WTC11 (cell line): ENCODE results near the gene GPR65. TPM values are rescaled to one million over a fixed set of nuclear protein-coding genes. Genes with fewer than 3 reads are reported as not detected.

ENCODE experiments used
- ATAC-seq: fragments of 200-7000 bp; cut with Tn5 transposase; 2 replicates; pipeline ENCODE4 v1.10.0; 2021; ENCODE audit warnings: mild to moderate bottlenecking, moderate library complexity
- CTCF ChIA-PET: fragments of 300-600 bp; sonication (Branson Sonifier 250); formaldehyde crosslinking; loops from one replicate; lab custom pipeline; 2021; ENCODE audit warnings: antibody characterized with exemption; lab: Charles Lee
- POLR2A ChIA-PET: fragments of 350-600 bp; sonication (Branson Sonifier 250); formaldehyde crosslinking; loops from one replicate; lab custom pipeline; 2021; ENCODE audit warnings: antibody characterized with exemption; lab: Charles Lee
- DNase-seq: peaks from one replicate; pipeline ENCODE4 v3.0.0; 2021; ENCODE audit warnings: low spot score
- H3K27ac Mint-ChIP-seq: 2 replicates; pipeline ENCODE4 v1.8.0; 2021; ENCODE audit warnings: mixed read lengths
- H3K27me3 Mint-ChIP-seq: 2 replicates; pipeline ENCODE4 v1.8.0; 2021; ENCODE audit warnings: low read depth, mild to moderate bottlenecking, moderate library complexity, mixed read lengths
- H3K36me3 Mint-ChIP-seq: 2 replicates; pipeline ENCODE4 v1.8.0; 2021; ENCODE audit warnings: mixed read lengths
- H3K4me1 Mint-ChIP-seq: 2 replicates; pipeline ENCODE4 v1.8.0; 2022; ENCODE audit warnings: mixed read lengths
- H3K4me3 Mint-ChIP-seq: 2 replicates; pipeline ENCODE4 v1.8.0; 2021; ENCODE audit warnings: mild to moderate bottlenecking, moderate library complexity, mixed read lengths
- H3K9me3 Mint-ChIP-seq: 2 replicates; pipeline ENCODE4 v1.8.0; 2021; ENCODE audit warnings: mixed read lengths
- AR ChIP-seq: fragments of 250-450 bp; sonication (Bioruptor Pico); IDR thresholded peaks from 2 replicates; pipeline ENCODE4 v1.9.0; 2021; ENCODE audit warnings: mild to moderate bottlenecking
- ARID4B ChIP-seq: sonication (generic); formaldehyde crosslinking; IDR thresholded peaks from 2 replicates; pipeline ENCODE4 v1.8.0; 2023; ENCODE audit warnings: missing genetic modification reagents, mild to moderate bottlenecking, borderline replicate concordance
- CBFB ChIP-seq: sonication (generic); formaldehyde crosslinking; IDR thresholded peaks from 2 replicates; pipeline ENCODE4 v1.8.1; 2022; ENCODE audit warnings: mild to moderate bottlenecking, low read depth, missing genetic modification reagents
- CREB1 ChIP-seq: sonication (generic); formaldehyde crosslinking; IDR thresholded peaks from 2 replicates; pipeline ENCODE4 v1.8.0; 2023; ENCODE audit warnings: mild to moderate bottlenecking, missing genetic modification reagents
- ESRRA ChIP-seq: sonication (generic); formaldehyde crosslinking; IDR thresholded peaks from 2 replicates; pipeline ENCODE4 v1.8.1; 2022; ENCODE audit warnings: mild to moderate bottlenecking, missing genetic modification reagents, borderline replicate concordance
- ETV6 ChIP-seq: sonication (generic); formaldehyde crosslinking; IDR thresholded peaks from 2 replicates; pipeline ENCODE4 v1.8.1; 2022; ENCODE audit warnings: mild to moderate bottlenecking, missing genetic modification reagents
- FOXJ3 ChIP-seq: sonication (generic); formaldehyde crosslinking; IDR thresholded peaks from 2 replicates; pipeline ENCODE4 v1.9.0; 2021; ENCODE audit warnings: missing genetic modification reagents, mild to moderate bottlenecking, borderline replicate concordance
- HMGXB4 ChIP-seq: sonication (generic); formaldehyde crosslinking; IDR thresholded peaks from 2 replicates; pipeline ENCODE4 v1.8.1; 2023; ENCODE audit warnings: mild to moderate bottlenecking, moderate library complexity, missing genetic modification reagents
- IRF2 ChIP-seq: sonication (generic); formaldehyde crosslinking; IDR thresholded peaks from 2 replicates; pipeline ENCODE4 v1.8.0; 2022; ENCODE audit warnings: low read depth, missing genetic modification reagents, borderline replicate concordance
- NFATC4 ChIP-seq: fragments of 250-450 bp; sonication (Bioruptor Pico); IDR thresholded peaks from 2 replicates; pipeline ENCODE4 v1.9.0; 2021; ENCODE audit warnings: mild to moderate bottlenecking
- NR1H2 ChIP-seq: sonication (generic); formaldehyde crosslinking; IDR thresholded peaks from 2 replicates; pipeline ENCODE4 v1.9.0; 2021; ENCODE audit warnings: mild to moderate bottlenecking, moderate library complexity, missing genetic modification reagents
- PREB ChIP-seq: sonication (generic); formaldehyde crosslinking; IDR thresholded peaks from 2 replicates; pipeline ENCODE4 v1.8.1; 2022; ENCODE audit warnings: mild to moderate bottlenecking, missing genetic modification reagents, moderate library complexity, borderline replicate concordance
- ZNF317 ChIP-seq: sonication (generic); formaldehyde crosslinking; IDR thresholded peaks from 2 replicates; pipeline ENCODE4 v1.8.1; 2023; ENCODE audit warnings: low read depth, mild to moderate bottlenecking, moderate library complexity, missing genetic modification reagents, borderline replicate concordance
- ZNF512 ChIP-seq: sonication (generic); formaldehyde crosslinking; IDR thresholded peaks from 2 replicates; pipeline ENCODE4 v1.8.1; 2022; ENCODE audit warnings: missing genetic modification reagents, borderline replicate concordance
- ZNF532 ChIP-seq: fragments of 250-450 bp; sonication (Bioruptor Pico); IDR thresholded peaks from 2 replicates; pipeline ENCODE4 v1.9.0; 2021; ENCODE audit warnings: mild to moderate bottlenecking, borderline replicate concordance
- total RNA-seq: library from RNA; stranded (reverse); gene quantifications from 3 replicates; pipeline ENCODE4 v1.2.3, GENCODE V29; 2021

The GPR65 gene
- total RNA-seq, 1 experiment from 2014 or later, result not detected

- Mint-ChIP-seq H3K27me3 (no peaks in the 10 kb centered on the region; the same call in 1 of the 2 replicates), H3K27ac (no peak overlapping the region), H3K9me3 (peaks cover 13% of the 10 kb centered on the region), H3K36me3 (no peaks in the 10 kb centered on the region), H3K4me1 (no peaks in the 10 kb centered on the region), H3K4me3 (no peak overlapping the region)
- TF ChIP-seq ZNF317 (CRISPR knock-in tag) (no peak), NFATC4 (CRISPR knock-in tag) (no peak), ESRRA (CRISPR knock-in tag) (no peak), ZNF512 (CRISPR knock-in tag) (no peak), IRF2 (no peak), ZNF532 (CRISPR knock-in tag) (no peak), AR (CRISPR knock-in tag) (no peak), CREB1 (CRISPR knock-in tag) (no peak), NR1H2 (CRISPR knock-in tag) (no peak), ARID4B (CRISPR knock-in tag) (no peak), HMGXB4 (CRISPR knock-in tag) (no peak), FOXJ3 (no peak), CBFB (CRISPR knock-in tag) (no peak), PREB (no peak), ETV6 (CRISPR knock-in tag) (no peak)
- ChIA-PET POLR2A (no interaction called here), CTCF (no interaction called here)
- DNase-seq (no peak), ATAC-seq (no peak)
Observed at GRCh38 chr14:88049266-88049665, 44.3 kb downstream of the GPR65 start.
